ENCODE data around the gene CDH4. TPM values are rescaled to one million over a fixed set of nuclear protein-coding genes. Genes with fewer than 3 reads are reported as not detected.

CDH4 gene
- total and polyA plus RNA-seq, 2 donors from 2014 or later, result 1.1 TPM; not detected in 1

- TF ChIP-seq CTCF (IDR thresholded peaks at IDR 0.05; ENCODE audit: borderline replicate concordance, extremely low read depth, insufficient read depth), result no peak
- FAIRE-seq, result no peak
- H3K4me3 ChIP-seq (ENCODE audit: low read length in 3 of 3), result no peak overlapping the region
Measured at GRCh38 chr20:61558726-61559125, 306.7 kb downstream of the CDH4 start.

GRCh38 chr20:61559706-61560315 lies 307.8 kb downstream of the CDH4 start:
- Histone ChIP-seq H3K36me3 (ENCODE audit: control insufficient read depth in 2 of 3, insufficient read depth in 3 of 3, low read length in 3 of 3) (no peaks in the 10 kb centered on the region), H3K27ac (ENCODE audit: low read depth in 2 of 2, low read length in 2 of 2) (no peak overlapping the region), H3K4me3 (ENCODE audit: low read length in 3 of 3) (no peak overlapping the region), H3K27me3 (ENCODE audit: control insufficient read depth, insufficient read depth, low read length) (no peaks in the 10 kb centered on the region), H3K9ac (ENCODE audit: low read length in 3 of 3) (no peak overlapping the region), H3K4me1 (ENCODE audit: control insufficient read depth in 2 of 3, insufficient read depth in 2 of 3, low read depth in 1 of 3, low read length in 3 of 3) (no peaks in the 10 kb centered on the region), H3K9me3 (ENCODE audit: control insufficient read depth in 2 of 3, insufficient read depth in 1 of 3, low read length in 3 of 3) (no peaks in the 10 kb centered on the region)
- FAIRE-seq, result no peak
- intact Hi-C loops (cut with DNase I), result no loop called here
- no peak for TF ChIP-seq CTCF (IDR thresholded peaks at IDR 0.05; ENCODE audit: borderline replicate concordance, extremely low read depth, insufficient read depth)
- peak in 1 of 5 donors; percentile 59 for DNase-seq

More at GRCh38 chr20:61558726-61559125, 306.7 kb downstream of the CDH4 start:
- Histone ChIP-seq H3K36me3 (ENCODE audit: control insufficient read depth in 2 of 3, insufficient read depth in 3 of 3, low read length in 3 of 3) (no peaks in the 10 kb centered on the region), H3K27ac (ENCODE audit: low read depth in 2 of 2, low read length in 2 of 2) (no peak overlapping the region), H3K9me3 (ENCODE audit: control insufficient read depth in 2 of 3, insufficient read depth in 1 of 3, low read length in 3 of 3) (no peaks in the 10 kb centered on the region), H3K9ac (ENCODE audit: low read length in 3 of 3) (no peak overlapping the region), H3K27me3 (ENCODE audit: control insufficient read depth, insufficient read depth, low read length) (no peaks in the 10 kb centered on the region), H3K4me1 (ENCODE audit: control insufficient read depth in 2 of 3, insufficient read depth in 2 of 3, low read depth in 1 of 3, low read length in 3 of 3) (no peaks in the 10 kb centered on the region)
- intact Hi-C loops (cut with DNase I), result no loop called here
- peak in 1 of 5 donors; percentile 45 for DNase-seq

- no peaks in the 10 kb centered on the region for H3K27me3 ChIP-seq (ENCODE audit: control insufficient read depth, insufficient read depth, low read length)
- no peak overlapping the region for H3K9ac ChIP-seq (ENCODE audit: low read length in 3 of 3)
- TF ChIP-seq CTCF (IDR thresholded peaks at IDR 0.05; ENCODE audit: borderline replicate concordance, extremely low read depth, insufficient read depth), result no peak
- H3K9me3 ChIP-seq (ENCODE audit: control insufficient read depth in 2 of 3, insufficient read depth in 1 of 3, low read length in 3 of 3), result no peaks in the 10 kb centered on the region
- intact Hi-C loops (cut with DNase I), result no loop called here
- FAIRE-seq, result no peak
- H3K4me3 ChIP-seq (ENCODE audit: low read length in 3 of 3), result no peak overlapping the region
- no peaks in the 10 kb centered on the region for H3K4me1 ChIP-seq (ENCODE audit: control insufficient read depth in 2 of 3, insufficient read depth in 2 of 3, low read depth in 1 of 3, low read length in 3 of 3)
- peak in 1 of 5 donors; percentile 64 for DNase-seq
- no peak overlapping the region for H3K27ac ChIP-seq (ENCODE audit: low read depth in 2 of 2, low read length in 2 of 2)
- no peaks in the 10 kb centered on the region for H3K36me3 ChIP-seq (ENCODE audit: control insufficient read depth in 2 of 3, insufficient read depth in 3 of 3, low read length in 3 of 3)
Measured at GRCh38 chr20:61560361-61560853, 308.3 kb downstream of the CDH4 start.

All from kidney (tissue), 14 donors.